HG03378 (cell line): ENCODE results near the gene CIITA.
A peak's percentile ranks its signal among the peaks of the same experiment; 100 is the strongest.
"Not testable (repeated sequence)": the region's sequence is repeated elsewhere in the genome, so short reads cannot be mapped to it uniquely, and the experiment has no call there.

Experiments
- ATAC-seq: cut with Tn5 transposase; IDR thresholded peaks from one replicate; pipeline ENCODE4 v1.9.1; 2021; ENCODE audit warnings: mild to moderate bottlenecking, moderate library complexity; ENCODE audit not compliant: unreplicated experiment

CIITA gene

DNA sequence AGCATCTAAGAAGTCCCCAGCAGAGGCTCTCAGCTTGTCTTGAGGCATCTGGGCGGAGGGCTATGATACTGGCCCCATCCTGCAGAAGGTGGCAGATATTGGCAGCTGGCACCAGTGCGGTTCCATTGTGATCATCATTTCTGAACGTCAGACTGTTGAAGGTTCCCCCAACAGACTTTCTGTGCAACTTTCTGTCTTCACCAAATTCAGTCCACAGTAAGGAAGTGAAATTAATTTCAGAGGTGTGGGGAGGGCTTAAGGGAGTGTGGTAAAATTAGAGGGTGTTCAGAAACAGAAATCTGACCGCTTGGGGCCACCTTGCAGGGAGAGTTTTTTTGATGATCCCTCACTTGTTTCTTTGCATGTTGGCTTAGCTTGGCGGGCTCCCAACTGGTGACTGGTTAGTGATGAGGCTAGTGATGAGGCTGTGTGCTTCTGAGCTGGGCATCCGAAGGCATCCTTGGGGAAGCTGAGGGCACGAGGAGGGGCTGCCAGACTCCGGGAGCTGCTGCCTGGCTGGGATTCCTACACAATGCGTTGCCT is at the start of gene CIITA:
Gene CIITA, plus strand, starts transcription at position 404 of the 543 bp plus-strand sequence. Its CDS starts 129 bp downstream, at position 533.
- peak; percentile 57 for ATAC-seq

- no peak for ATAC-seq
These were observed 49.2 kb upstream of the CIITA start for GRCh38 chr16:10827691-10828341.

- ATAC-seq: no peak
These were observed 48.1 kb upstream of the CIITA start for GRCh38 chr16:10828851-10829366.

GRCh38 chr16:10829390-10830098 is 47.5 kb upstream of the CIITA start:
- ATAC-seq: not testable (repeated sequence)

GRCh38 chr16:10830240-10830639 is 46.8 kb upstream of the CIITA start:
- not testable (repeated sequence) for ATAC-seq

DNA sequence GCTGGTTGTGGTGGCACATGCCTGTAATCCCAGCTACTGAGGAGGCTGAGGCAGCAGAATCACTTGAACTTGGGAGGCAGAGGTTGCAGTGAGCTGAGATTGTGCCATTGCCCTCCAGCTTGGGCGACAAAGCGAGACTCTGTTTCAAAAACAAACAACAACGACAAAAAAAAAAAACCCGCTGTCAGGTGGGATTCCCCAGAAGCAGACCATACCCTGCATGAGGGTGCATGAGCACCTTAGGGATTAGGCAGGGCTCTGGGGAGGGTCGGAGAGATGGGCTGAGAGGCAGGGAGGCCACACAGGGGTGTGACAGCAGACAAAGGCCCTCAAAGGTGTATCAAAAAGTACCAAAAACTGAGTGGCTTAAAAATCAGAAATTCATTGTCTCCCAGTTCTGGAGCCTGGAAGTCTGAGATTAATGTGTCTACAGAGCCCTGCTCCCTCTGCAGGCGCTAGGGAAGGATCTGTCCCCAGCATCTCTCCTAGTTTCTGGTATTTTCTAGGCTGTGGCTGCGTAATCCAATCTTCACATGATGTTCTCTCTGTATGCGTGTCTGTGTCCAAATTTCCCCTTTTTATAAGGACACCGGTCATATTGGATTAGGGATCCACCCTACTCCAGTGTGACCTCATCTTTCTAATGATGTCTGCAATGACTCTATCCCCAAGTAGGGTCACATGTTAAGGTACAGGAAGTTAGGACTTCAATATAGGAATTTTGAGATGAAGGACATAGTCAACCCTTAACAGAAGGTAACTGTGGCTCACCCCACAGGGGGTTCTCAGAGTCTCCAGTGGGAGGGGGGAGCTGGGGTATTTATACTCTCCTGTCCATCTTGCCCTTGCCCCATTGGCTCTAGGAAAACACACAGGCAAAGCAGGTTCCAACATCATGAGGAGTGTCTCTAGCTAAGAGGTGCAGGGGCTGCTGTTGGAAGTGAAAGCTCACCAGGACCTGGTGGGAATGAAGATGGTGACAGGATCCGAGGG is 44.8 kb upstream of the CIITA start:
- ATAC-seq: no peak

DNA sequence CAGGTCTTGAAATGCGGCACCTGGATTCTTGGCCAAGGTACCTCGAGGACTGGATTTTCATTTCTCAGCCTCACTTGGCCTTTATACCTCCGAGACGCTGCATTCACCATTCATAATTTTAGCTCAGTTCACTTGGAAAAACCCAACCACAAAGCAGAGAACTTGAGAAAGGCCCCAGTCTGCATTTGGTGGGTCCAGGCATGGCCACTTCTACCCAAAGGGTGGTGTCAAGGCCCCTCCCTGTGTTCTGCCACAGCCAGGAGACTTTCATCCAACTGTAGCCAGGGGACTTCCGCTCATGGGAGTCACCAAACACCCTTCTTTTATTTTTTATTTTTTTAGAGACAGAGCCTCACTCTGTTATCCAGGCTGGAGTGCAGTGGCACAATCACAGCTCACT is 43.7 kb upstream of the CIITA start:
- no peak for ATAC-seq

DNA sequence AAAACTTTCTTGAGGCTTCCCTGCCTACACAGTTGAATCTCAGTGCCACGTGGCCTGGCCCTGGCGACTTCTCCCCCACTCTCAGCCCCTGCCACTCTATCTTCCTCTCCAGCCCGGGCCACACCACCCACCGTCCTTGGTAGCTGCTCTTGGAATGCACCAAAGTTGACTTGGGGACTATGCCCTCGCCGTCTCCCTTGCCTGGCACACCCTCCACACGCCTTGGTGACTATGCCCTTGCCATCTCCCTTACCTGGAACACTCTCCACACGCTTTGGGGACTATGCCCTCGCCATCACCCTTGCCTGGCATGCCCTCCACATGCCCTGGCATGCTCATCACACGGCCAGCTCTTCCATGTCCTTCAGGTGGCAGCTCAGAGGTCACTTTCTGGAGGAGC is 42.9 kb upstream of the CIITA start:
- ATAC-seq: no peak

DNA sequence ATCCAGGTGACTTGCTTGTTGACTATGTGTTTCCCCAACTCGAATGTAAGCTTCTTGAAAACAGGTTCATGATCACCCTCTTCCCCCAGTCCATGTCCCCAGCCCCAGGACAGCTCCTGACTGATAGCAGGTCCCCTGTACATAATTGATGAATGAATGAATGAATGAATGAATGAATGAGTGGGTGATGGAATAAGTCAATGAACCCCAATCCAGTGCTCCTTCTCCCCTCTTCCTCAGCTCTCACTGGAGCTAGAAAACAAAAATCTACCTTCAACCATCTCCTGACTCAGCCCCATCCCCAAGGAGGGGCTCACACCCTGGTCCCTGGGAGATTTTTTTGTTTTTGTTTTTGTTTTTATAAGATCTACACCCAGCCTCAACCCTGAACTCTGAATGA is 42.2 kb upstream of the CIITA start:
- ATAC-seq: no peak

GRCh38 chr16:10835281-10835931 is 41.6 kb upstream of the CIITA start:
- ATAC-seq: peak; percentile 78

- ATAC-seq: no peak
These were observed 40.7 kb upstream of the CIITA start for GRCh38 chr16:10836174-10836853.

DNA sequence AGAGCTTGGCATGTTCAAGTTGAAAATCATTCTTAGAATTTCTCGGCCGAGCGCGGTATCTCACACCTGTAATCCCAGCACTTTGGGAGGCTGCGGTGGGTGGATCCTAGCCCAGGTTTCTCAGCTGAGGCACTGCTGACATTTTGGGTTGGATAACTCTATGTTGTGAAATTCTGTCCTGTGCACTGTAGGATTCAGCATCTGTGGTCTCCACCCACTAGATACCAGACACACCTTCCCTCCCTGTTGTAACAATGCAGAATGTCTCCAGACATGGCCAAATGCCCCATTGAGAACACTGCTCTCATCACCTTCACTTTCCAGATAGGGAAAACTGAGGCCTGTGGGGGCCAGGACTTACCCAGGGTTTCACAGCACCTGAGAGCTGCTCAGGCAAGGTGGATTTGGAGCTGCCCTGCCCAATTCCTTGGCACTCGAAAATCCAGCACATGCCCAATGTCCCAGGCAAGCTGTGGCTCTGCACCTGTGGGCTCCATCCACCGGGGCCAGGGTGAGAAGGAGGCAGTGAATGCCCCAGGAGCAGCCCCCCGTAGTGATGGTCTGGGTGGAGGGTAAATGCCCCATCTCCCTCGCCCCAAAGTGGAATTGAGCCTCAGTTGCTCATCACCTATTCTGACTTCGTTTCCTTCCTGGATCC is 38.3 kb upstream of the CIITA start:
- no peak for ATAC-seq

GRCh38 chr16:10839279-10839666 is 37.7 kb upstream of the CIITA start:
- no peak for ATAC-seq

GRCh38 chr16:10840703-10841102 is 36.3 kb upstream of the CIITA start:
- ATAC-seq: no peak

DNA sequence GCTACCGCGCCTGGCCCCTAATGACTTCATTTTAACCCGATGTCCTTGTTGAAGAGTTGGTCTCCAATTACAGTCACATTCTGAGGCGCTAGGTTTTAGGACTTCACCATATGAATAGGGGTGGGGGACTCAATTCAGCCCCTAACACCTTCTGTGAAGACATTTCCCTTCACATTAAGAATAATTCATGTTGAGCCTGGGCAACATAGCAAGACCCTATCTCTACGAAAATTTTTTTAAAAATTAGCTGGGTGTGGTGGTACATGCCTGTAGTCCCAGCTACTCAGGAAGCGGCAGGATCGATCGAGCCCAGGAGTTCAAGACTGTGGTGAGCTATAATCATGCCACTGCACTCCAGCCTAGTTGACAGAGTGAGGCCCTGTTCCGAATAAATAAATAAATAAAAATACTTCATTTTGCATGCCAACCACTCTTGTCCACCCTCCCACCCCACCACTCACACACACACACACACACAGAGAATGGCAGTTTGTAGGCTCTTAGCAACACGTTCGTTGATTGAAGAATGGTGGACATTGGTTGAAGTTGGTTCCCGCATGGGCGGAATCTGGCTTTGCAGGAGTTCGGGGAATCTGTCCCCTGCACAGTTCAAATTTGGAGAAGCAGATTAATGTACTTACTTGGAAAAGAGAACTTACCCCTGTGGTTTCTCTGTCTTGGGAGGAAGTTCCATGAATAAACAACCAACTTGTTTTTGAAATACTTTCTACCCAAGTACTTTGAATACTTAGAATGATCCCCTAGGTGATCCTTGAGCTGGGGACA is 30.6 kb upstream of the CIITA start:
- ATAC-seq: no peak

DNA sequence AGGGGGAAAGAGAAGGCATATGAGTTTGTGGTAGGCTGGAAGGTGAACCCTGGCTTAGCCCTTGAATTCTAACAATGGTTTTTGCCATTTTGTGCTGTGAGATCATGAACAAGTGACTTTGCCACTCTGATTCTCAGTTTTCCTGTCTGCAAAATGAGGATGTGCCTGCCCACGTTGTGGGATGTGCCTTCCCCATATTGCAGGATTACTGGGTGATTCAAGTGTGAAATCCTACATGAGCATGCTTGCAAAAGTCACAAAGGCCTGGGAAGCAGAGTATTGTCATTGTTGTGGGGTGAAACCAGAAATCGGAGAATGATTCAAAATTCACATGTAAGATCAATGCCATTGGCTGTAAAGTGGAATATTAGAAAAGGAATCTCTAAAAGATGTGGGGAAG is 29.8 kb upstream of the CIITA start:
- no peak for ATAC-seq

DNA sequence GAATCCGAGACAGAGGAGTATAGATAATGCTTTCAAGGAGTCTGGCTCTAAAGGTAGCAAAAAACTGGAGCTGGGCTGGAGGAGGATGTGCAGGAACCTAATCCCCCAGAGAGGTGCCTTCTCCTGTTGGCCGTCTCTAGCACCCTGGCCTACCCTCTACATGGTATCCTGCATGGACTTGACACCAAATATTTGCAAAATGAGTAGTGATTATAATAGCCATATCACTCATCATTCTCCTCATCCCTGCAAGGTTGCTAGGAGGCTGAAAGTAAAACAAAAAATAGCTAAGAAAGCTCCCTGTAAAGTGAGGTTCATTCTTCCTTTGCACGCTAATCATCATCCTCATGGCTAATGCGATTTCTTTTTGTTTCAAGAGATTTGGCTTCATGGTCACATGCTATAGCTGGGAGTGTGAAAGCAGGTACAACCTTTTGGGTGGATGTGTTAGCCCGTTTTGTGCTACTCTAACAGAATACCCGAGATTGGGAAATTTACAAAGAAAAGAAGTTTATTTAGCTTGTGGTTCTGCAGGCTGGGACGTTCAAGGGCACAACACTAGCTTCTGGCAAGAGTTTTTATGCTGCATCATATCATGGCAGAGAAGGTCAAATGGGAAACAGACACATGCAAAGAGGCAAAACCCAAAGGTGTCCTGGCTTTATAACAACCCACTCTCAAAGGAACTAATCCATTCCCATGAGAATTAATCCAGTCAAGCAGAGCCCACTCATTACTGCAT is 27.1 kb upstream of the CIITA start:
- ATAC-seq: no peak

- no peak for ATAC-seq
These were observed 26.5 kb upstream of the CIITA start for GRCh38 chr16:10850478-10850850.
